ENCODE results near the gene SMIM5.

Gene SMIM5

GRCh38 chr17:75640556-75641119 is 7.4 kb downstream of the SMIM5 start:
- no peak for DNase-seq (ENCODE audit: low read depth)

GRCh38 chr17:75641343-75641742 is 8.1 kb downstream of the SMIM5 start:
- no peak for DNase-seq (ENCODE audit: low read depth)

GRCh38 chr17:75642182-75642783 is 9.0 kb downstream of the SMIM5 start:
- no peak for DNase-seq (ENCODE audit: low read depth)

DNA sequence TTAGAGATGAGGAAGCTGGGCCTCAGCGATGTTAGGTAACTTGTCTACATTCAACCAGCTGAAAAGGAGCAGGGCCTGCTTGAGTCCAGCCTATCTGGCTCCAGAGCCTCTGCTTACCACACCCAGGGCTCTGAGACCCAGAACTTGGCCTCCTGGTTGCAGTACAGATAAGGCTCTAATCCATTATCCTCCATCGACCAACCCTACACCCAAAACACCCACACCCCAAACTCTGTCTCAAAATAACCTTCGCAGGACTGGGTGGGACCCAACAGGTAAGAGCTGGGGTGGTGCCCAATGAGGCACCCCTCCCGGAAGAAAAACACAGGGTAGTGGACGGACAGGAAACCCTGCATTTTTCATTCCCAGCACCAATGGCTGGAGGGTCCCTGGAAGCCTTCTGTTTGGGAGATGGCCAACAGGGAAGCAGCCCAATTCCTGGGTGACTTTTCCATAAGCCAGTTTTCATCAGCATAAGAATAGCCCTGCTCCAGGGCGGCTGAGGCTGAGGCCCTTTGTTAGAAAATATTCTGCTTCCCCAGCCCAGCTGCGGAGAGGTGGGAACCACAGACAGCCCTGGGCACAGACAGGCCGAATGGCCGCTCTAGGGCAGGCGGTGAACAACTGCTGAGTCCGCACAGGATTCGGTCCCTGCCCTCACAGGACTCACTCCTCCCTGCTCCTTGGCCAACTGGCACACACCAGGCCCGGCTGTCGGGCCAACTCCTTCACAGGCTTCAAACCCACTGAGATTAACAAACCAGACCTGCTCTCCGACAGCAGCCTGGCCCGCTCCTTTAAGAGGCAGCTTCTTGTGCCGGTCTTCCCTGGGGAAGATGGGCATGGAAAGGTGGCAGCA is 9.8 kb downstream of the SMIM5 start:
- no peak for DNase-seq (ENCODE audit: low read depth)

DNA sequence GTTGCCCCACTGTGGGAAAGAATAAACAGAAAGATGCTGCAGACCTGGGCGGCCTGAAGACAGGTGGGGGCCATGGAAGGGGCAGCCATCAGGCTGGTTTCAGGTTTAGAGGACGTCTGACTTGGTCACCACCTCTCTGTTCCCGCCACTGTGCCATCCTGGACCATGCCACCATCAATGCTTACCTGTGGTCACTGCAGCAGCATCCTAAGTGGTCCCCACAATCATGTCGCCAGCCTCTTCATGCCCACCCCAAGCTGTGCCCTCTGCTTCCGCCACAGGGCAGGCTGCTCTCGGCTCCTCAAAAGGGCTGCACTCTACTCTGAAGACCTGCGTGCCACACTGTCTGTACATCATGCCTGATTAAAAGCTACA is 10.4 kb downstream of the SMIM5 start:
- DNase-seq (ENCODE audit: low read depth) = no peak

- no peak for DNase-seq (ENCODE audit: low read depth)
Measured at GRCh38 chr17:75645501-75645888, 12.3 kb downstream of the SMIM5 start.

DNA sequence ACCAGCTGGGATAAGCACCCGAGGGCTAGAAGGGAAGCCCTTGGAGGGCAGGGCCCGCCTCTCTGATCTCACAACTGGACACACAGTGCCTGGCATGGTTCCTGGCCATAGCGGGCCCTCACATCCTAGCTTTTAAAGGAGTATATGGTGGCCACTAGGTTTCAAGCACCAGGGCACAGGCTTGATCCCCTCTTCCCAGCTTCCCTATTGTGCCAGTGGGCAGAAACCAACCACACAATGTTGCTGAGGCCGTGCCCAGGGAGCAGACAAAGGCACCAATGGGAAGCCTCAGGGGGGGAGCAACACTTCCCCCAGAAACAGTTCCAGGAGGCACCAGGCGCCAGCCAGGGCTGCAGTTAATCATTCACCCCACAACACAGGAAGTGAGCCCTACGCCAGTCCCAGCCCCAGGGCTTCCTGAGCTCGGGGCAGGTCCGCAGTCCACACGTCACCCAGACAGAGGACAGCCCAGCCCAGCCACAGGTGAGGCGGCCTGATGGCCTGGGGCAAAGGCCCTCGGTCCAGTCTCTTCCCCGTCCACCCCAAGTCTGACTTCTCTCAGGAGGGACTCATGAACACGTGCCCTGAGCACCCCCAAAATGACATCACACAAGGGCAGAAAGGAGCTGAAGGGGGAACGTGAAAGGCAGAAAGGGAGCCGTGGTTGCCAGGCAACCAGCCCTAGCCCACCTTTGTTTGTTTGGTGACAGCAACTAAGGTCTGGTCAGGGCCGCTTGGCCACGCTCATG is 12.8 kb downstream of the SMIM5 start:
- no peak for DNase-seq (ENCODE audit: low read depth)

DNA sequence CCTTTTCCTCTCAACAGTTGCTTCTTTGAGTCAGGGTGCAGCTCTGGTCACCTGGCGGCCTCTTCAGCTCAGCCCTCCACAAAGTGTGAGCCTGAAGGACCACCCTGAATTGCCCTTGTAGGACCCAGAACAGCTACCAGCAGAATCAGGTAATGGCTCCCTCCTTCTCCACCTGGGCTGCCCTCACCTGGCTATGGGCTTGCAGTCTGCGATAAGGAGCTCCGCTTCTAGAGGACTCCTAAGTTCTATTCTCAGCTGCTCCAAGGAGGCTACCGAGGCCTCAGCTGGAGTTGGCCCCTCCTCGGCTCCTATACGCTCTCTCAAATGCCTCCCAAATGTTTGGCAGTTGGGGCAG is 13.4 kb downstream of the SMIM5 start:
- DNase-seq (ENCODE audit: low read depth) = no peak

GRCh38 chr17:75647061-75647460 is 13.8 kb downstream of the SMIM5 start:
- DNase-seq (ENCODE audit: low read depth) = no peak

DNA sequence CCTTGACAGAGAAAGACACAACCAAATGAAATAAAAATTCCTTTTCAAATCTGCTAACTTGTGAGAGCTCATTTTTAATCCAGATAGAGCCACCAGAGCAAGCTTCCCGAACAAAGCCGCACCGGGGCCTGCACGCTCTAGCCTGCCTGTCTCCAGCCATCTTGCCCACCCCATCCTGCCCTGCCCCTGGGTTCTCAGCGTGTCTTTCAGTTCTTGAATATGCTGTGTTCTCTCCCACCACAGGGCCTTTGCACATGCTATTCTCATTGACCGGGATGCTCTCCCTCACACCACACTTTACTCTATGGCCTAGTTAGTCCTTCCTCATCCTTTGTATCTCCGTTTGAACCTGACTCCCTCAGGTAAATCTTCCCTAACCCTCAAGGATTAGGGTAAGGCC is 14.7 kb downstream of the SMIM5 start:
- DNase-seq (ENCODE audit: low read depth) = no peak

DNA sequence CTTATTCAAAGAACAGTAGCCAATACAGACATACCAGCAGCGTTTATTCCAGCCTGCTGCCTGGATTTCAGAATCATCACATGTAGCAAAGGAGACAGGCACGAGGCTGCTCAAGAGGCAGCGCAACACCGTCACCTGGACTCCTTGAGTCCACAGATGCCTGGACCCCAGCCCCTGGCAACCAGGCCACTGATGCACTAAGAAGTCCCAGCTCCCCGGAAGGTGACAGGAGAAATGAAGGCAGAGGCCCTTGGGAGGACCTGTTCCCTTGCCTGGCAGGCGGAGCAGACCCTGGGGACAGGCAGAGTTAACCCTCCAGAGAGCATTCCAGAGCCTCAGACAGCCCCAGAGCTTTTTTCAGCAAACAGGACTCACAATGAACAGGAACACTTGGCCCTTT is 16.5 kb downstream of the SMIM5 start:
- no peak for DNase-seq (ENCODE audit: low read depth)

DNA sequence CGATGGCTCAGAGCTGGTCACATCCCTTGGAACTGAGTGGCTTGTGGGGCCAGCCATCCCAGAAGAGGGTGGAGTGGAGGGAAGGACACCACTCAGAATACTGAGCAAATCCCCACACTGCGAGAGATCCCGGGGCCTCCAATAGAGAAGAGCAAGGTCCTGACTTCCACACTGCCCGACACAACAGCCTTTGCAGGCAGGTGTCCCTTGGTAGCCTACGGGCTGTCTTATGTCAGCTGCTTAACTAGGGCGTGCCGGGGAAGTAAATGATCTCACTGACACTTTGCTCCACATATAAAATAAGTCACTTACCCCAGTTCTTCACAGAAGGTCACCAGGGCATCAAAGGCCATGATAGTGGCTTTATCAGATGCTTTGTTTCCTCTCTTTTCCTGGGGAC is 17.6 kb downstream of the SMIM5 start:
- DNase-seq (ENCODE audit: low read depth) = no peak

DNA sequence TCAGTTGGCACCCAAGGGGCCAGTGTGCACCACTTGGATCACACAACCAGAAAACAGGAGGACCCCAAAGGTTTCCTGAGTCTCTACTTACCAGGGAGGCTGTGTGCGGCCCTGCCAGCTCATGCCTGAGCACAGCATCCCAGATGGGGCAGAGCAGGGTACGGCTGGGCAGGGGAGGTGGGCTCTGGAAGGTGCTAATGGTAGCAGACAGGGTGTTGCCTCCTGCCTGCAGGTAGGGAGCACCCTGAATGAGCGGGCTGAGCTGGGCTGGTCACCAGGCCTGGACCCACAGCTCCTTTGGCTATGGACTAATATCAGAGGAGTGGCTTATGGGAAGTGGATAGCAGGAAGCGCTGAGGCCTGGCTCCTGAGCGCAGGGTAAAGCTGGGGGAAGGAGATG is 19.1 kb downstream of the SMIM5 start:
- no peak for DNase-seq (ENCODE audit: low read depth)

DNA sequence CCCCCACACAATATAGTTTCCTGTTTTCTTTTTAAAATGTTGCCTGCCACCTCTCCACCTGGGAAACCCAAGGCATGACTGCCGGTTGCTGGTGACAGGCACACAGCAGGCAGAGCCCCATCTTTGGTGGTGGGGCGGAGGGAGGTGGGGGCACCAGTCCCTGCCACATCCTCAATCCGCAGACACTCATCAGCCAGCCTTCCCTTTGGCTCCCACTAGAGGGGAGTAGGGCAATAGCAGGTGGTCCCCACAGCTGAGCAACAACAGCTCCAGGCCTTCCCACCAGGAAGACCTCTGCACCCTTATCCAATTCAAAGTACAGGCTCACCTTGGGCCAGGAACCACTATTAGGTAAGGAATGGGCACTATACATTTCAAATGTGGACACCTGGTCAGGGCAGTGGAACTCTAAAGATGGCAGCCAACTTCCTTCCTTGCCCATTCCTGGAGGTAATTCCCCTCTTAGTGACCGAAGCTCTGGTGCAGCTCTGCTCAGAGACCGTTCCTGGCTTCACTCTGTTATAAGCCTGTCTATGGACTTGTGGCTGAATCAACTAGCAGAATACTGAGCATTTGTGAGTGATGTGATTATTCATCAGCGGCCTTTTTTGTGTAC is 19.8 kb downstream of the SMIM5 start:
- DNase-seq (ENCODE audit: low read depth) = no peak

DNA sequence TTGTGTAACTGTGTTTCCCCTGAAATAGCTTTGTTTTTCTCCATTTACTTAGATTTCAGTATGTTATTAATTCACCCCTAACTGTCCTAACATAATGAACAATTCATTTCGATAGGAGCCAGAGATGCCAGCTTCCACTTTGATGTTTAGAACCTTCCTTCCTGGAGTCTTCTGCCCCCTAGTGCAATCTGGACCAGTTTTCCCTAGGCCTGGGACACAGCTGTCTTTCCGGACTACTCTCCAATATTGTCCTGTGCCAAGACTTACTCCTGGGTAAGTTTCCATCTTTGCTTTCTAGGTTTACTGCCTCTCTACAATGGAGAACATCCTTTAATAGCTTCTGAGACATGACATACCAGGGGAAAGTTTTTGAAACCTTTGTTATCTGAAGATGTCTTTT is 20.9 kb downstream of the SMIM5 start:
- DNase-seq (ENCODE audit: low read depth) = no peak

- no peak for DNase-seq (ENCODE audit: low read depth)
Measured at GRCh38 chr17:75658237-75658636, 25.0 kb downstream of the SMIM5 start.

DNA sequence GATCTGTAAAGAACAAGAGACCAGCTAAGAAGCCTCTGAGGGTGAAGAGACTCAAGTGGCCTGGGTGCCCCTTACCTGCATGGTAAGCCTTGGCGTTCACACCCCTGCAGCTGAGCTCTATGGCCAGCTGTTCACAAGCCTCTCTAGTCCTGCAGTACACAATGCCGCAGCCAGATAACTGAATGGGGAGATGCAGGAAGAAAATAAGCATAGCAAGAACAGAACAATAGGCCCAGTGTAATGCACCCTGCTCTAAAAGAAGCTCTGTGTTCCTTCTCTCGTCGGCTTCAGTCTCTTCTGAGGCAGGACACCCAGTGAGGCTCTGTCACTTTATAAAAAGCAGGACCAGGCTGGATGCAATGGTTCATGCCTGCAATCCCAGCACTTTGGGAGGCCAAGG is 28.3 kb downstream of the SMIM5 start:
- DNase-seq (ENCODE audit: low read depth) = no peak

DNA sequence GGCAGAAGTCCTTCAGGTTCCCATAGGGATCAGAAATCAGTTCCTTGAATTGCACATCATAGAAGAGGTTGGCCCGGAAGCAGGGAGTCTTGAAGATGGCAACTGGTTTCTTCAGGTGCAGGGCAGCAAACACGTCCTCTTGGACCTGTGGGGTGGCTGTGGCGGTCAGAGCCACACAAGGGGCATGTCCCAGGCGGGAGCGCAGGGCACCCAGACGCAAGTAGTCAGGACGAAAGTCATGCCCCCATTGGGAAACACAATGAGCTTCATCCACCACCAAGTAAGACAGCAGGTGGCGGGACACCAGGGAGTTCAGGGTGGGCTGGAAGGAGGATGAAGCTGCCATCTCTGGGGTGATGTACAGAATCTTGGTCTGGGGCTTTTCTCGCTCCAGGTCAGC is 29.3 kb downstream of the SMIM5 start:
- DNase-seq (ENCODE audit: low read depth) = no peak

DNA sequence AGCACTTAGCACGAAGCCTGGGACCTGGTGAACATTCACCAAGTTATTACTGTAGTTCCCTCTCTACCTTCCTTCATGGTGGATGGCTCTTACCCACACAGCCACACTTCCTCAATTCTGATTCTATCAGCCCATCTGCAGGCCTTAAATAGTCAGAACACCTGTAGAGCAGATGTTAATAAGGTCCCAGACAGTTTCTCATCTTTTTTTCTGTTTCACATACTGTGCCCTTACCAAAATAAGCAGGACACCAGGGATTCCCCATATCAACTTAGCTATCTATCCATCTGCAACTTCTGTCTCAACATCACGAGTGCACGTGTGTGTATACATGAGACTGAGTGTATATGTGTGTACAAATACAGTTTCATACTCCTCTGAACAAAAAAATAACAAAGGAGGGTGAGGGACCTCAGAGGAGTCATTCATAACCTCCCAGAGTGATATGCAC is 30.9 kb downstream of the SMIM5 start:
- no peak for DNase-seq (ENCODE audit: low read depth)

DNA sequence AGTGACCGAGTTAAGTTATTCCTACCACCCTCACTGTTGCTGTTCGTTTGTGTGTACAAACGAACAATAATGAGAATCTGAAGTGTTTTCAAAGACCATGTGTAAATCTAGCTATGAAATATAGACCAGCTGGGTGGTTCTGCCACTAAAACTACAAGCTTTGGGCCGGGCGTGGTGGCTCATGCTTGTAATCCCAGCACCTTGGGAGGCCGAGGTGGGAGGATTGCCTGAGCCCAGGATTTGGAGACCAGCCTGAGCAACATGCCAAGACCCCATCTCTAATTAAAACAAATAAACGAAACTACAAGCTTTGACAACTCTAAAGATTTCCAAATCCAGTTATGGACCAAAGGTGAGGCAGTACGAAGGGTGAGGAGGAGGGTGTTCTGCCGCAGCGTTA is 32.7 kb downstream of the SMIM5 start:
- no peak for DNase-seq (ENCODE audit: low read depth)

DNA sequence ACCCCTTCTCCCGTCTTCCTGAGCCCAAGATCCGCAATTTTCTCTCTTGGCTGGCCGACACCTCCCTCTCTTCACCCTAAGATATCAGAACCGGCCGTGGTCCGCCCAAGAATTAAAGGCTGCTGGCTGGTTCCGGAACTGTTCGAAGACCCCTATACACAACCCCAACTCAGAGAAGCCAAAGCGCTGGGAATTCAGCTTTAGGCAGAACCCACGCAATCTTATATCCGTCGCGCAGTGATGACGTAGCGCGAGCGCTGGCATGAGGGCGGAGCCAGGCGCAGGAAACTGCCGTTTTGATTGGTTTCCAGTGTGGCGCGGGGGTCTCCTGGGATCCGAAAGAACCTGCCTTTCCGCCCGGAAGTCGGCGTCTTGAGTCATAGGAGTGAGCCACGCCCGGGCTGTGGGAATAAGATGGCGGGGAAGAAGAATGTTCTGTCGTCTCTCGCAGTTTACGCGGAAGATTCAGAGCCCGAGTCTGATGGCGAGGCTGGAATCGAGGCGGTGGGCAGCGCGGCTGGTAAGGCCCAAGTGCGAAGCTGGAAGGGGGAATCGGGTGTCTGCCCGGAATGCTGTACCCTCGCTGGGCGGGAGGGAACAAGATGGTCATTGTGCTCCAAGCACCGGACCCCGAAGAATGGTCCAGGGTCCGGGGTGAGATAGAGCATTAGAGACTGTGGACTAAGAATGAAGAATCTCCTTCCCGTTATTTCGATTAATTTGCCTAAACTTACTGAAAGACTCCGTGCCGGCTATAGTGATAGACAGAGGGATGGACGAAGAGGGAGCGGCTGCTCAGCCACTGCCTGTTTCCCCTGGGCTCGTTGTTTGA is 33.9 kb downstream of the SMIM5 start, which contains the start of the genes RECQL5 and SAP30BP:
Gene RECQL5, minus strand, starts transcription at position 196 of the 832 bp plus-strand sequence. CDS start 597 bp downstream, outside the sequence.
Gene SAP30BP, plus strand, starts transcription at position 380 of the 832 bp plus-strand sequence. Its CDS starts 35 bp downstream, at position 415.
- DNase-seq (ENCODE audit: low read depth) = peak; percentile 96

Data from stimulated activated CD8-positive, alpha-beta memory T cell treated with anti-CD3 and anti-CD28 coated beads, Interleukin-4, amount 100 ng/mL, for 24 hours (primary cell).